ENCODE data around the gene PRR27.

PRR27 gene

DNA sequence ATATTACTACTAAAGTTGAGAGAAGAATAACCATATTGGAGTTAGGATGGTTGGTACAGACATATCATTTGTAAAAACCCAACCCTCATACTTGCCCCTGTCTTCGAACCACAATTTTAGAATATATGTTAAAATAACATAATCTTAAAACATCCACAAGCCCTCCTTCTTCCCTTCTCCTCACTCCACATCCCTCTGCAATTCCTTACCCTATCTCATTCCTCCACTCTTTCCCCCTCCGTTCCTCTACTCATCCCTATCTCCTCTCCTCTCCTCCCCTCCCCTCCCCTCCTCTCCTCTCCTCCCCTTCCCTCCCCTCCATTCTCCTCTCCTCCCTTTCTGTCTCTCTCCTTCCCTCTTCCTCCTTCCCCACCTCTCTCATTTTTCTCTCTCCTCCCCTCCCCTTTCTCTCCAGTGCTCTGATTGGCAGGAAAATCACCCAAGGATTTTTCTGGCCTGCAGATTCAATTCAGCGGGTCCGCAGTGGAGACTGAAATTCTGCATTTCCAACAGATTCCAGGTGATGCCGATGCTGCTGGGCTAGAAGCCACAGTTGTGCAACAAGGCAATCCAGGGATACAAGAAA lies 24.1 kb downstream of the PRR27 start:
- Histone ChIP-seq H4K20me1 (no peaks in the 10 kb centered on the region), H3K9me3 (no peaks in the 10 kb centered on the region), H3K4me1 (no peaks in the 10 kb centered on the region), H3K9ac (no peak overlapping the region), H3K27me3 (no peaks in the 10 kb centered on the region), H3K36me3 (no peaks in the 10 kb centered on the region), H3K4me2 (no peak overlapping the region), H3K4me3 (no peak overlapping the region), H3K27ac (no peak overlapping the region)
- no peak for TF ChIP-seq Cebpa-rat (IDR thresholded peaks at IDR 0.05)

DNA sequence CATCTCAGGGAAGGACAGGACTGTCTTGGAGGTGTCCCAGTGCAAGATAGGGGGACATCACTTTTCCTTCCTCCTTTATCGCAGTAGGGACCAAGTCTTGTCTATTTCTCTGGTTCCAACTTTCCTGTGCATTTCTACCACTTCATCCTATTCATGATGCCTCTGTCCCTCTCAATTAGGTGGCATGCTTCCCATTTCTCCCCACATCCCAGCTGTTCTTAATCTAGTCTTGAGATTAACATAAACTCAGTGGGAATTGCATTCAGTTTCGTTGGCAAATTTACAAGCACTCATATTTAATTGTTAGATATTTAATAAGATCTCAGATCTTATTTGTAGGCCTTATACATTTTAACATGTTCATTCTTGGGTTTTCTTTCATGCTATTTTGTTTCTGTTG lies 25.8 kb downstream of the PRR27 start:
- no peaks in the 10 kb centered on the region for H3K9me3 ChIP-seq
- no peak overlapping the region for H3K27ac ChIP-seq
- H4K20me1 ChIP-seq: no peaks in the 10 kb centered on the region
- H3K4me3 ChIP-seq: no peak overlapping the region
- H3K4me2 ChIP-seq: no peak overlapping the region
- no peaks in the 10 kb centered on the region for H3K4me1 ChIP-seq
- H3K36me3 ChIP-seq: no peaks in the 10 kb centered on the region
- H3K9ac ChIP-seq: no peak overlapping the region
- H3K27me3 ChIP-seq: no peaks in the 10 kb centered on the region
- TF ChIP-seq Cebpa-rat (IDR thresholded peaks at IDR 0.05): no peak

DNA sequence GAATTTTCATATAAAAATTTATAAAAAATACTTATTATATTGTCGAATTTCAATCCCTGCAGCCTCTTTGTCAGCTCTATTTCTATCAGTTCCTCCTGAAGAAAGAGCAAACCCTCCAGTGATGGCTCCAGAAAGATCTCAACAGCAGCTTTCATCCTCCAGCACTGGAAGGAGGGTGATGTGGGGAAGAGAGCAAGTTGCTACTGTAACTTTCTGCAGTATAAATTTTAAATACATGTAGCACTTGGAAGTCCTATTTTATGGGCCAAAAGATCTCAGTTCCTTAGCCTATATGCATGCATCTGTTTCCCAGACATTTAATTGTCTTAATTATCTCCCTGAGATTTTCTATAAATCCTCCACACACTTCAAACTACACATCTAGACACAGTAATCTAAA lies 27.8 kb downstream of the PRR27 start:
- no peak for TF ChIP-seq Cebpa-rat (IDR thresholded peaks at IDR 0.05)
- H3K4me1 ChIP-seq: no peaks in the 10 kb centered on the region
- H3K4me3 ChIP-seq: no peak overlapping the region
- H3K9ac ChIP-seq: no peak overlapping the region
- H3K27ac ChIP-seq: no peak overlapping the region
- no peaks in the 10 kb centered on the region for H4K20me1 ChIP-seq
- no peak overlapping the region for H3K4me2 ChIP-seq
- no peaks in the 10 kb centered on the region for H3K36me3 ChIP-seq
- H3K27me3 ChIP-seq: no peaks in the 10 kb centered on the region
- H3K9me3 ChIP-seq: no peaks in the 10 kb centered on the region

DNA sequence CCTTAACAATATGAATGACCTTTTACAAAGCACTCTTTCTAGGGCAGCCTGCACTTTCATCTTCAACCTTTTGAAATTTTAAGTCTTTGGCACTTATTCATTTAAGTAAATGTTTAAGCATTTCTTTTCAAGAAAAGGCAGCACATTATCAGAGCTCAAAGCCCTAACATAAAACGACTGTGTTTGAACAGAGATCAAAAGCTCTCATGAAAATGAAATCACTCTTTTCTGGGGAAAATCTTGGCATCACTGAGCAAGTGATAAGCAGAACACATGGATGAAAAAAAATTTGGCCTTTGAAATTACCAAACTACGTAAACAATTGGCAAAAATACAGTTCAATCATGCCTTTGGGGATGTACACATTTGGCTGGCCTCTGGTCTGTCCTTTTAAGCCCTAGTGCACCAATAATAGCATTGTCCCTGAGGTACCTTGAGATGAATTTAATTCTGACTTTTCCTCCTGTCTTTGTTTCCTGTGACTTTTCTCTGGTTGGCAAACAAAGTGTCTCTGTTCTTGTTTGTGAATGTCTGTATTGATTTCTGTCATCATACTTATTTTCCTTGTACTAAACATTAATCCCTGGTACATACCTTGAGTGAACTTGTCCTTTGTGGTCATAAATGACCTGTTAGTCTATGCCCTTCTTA lies 28.6 kb downstream of the PRR27 start:
- Histone ChIP-seq H3K9ac (no peak overlapping the region), H3K27ac (no peak overlapping the region), H3K9me3 (no peaks in the 10 kb centered on the region), H3K27me3 (no peaks in the 10 kb centered on the region), H3K4me3 (no peak overlapping the region), H3K4me1 (no peaks in the 10 kb centered on the region), H3K4me2 (no peak overlapping the region), H4K20me1 (no peaks in the 10 kb centered on the region), H3K36me3 (no peaks in the 10 kb centered on the region)
- TF ChIP-seq Cebpa-rat (IDR thresholded peaks at IDR 0.05): no peak

DNA sequence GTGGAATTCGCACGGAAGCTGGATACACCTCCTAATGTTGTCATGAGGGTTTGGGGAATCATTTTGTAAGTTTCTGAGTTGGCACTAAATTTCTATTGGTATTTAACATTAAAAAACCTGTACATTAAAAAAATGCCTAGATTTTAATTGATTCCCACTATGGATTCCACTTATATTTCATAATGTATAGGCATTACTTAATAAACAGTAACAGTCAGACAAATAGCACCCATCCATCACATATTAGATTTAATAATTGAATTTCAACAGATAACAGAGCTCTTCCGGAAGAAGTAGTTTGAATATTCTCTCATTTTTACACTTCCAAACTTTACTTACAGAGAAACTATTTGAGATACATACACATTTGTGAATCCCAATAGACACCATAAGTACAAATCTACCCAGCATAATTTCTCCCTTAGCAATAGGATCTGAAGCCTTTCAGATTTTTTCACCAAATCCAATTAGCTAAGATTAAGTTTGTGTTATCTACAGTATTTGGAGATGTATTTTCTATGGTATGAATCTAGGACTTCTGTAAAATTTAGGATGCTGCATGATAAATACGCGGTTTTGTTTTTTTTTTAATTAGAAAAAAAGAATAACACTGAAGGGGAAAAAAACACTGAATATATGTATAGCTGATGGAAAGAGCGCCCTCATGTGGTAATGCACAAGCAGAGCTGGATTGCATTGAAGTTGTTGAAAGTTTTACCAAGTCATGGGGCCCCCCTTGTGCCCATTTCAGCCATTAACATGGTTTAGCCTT lies 29.3 kb downstream of the PRR27 start:
- Histone ChIP-seq H3K4me1 (no peaks in the 10 kb centered on the region), H3K36me3 (no peaks in the 10 kb centered on the region)
- TF ChIP-seq Cebpa-rat (IDR thresholded peaks at IDR 0.05): no peak

DNA sequence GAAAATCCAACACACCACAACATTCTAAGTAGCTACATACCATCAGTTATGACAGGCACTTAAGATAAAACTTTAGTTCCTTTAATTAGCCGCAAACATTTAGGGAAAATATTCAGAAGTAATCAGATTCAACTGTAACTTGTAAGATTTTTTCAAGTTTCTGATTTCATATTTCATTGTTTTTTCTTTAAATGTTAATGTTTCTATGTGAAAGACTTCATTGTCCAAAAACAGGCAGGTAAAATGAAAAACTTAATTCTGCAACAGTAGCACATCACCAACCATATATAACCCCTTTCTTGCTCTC lies 29.9 kb downstream of the PRR27 start:
- Histone ChIP-seq H3K9me3 (no peaks in the 10 kb centered on the region), H3K4me2 (no peak overlapping the region), H4K20me1 (no peaks in the 10 kb centered on the region), H3K9ac (no peak overlapping the region), H3K36me3 (no peaks in the 10 kb centered on the region), H3K4me1 (no peaks in the 10 kb centered on the region), H3K27ac (no peak overlapping the region), H3K27me3 (no peaks in the 10 kb centered on the region), H3K4me3 (no peak overlapping the region)
- TF ChIP-seq Cebpa-rat (IDR thresholded peaks at IDR 0.05): no peak

More for the DNA sequence above, 29.3 kb downstream of the PRR27 start:
- Histone ChIP-seq H3K9me3 (no peaks in the 10 kb centered on the region), H3K4me2 (no peak overlapping the region), H3K9ac (no peak overlapping the region), H4K20me1 (no peaks in the 10 kb centered on the region), H3K27ac (no peak overlapping the region), H3K27me3 (no peaks in the 10 kb centered on the region), H3K4me3 (no peak overlapping the region)

DNA sequence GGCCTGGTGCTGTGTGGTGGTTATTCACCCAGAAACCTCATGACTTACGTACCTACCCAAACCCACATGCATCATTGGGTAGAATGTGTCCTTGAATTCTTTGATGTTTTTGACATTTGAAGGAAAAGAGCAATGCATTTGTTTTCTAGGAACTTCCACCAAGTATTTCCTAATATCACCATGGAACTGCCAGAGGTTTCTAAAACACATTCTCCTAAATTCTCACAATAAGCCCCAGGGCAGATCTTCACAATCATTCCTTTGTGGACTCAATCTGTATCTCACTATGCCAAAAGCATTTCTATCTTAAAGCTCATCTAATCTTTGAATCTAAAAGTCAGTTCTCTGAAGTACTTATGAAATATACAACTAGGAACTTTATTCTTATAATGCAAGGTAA lies 33.2 kb downstream of the PRR27 start:
- H4K20me1 ChIP-seq: no peaks in the 10 kb centered on the region
- no peak overlapping the region for H3K4me2 ChIP-seq
- no peaks in the 10 kb centered on the region for H3K27me3 ChIP-seq
- no peak overlapping the region for H3K9ac ChIP-seq
- no peak overlapping the region for H3K27ac ChIP-seq
- no peaks in the 10 kb centered on the region for H3K4me1 ChIP-seq
- no peaks in the 10 kb centered on the region for H3K36me3 ChIP-seq
- no peaks in the 10 kb centered on the region for H3K9me3 ChIP-seq
- TF ChIP-seq Cebpa-rat (IDR thresholded peaks at IDR 0.05): no peak
- no peak overlapping the region for H3K4me3 ChIP-seq

DNA sequence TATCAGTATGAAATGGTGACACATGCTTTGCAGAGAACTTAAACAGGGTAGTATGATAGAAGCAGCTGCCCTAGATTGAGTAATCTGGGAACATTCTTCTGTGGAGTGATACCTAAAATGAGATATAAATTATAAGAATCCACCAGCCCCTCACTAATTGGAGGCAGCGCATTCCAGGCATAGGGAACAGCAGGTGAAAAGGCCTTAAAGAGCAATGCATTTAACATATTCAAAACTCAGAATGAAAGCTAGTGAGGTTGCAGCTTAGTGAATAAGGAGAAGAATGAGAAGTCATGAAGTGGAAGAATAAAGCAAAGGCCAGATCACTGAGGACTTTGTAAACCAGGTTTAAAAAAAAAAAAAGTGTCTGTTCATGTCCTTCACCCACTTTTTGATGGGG lies 36.5 kb downstream of the PRR27 start:
- Histone ChIP-seq H3K4me3 (no peak overlapping the region), H3K27me3 (no peaks in the 10 kb centered on the region), H3K36me3 (no peaks in the 10 kb centered on the region), H3K9ac (no peak overlapping the region), H3K4me2 (no peak overlapping the region), H3K9me3 (no peaks in the 10 kb centered on the region), H4K20me1 (no peaks in the 10 kb centered on the region), H3K4me1 (no peaks in the 10 kb centered on the region), H3K27ac (no peak overlapping the region)
- no peak for TF ChIP-seq Cebpa-rat (IDR thresholded peaks at IDR 0.05)

DNA sequence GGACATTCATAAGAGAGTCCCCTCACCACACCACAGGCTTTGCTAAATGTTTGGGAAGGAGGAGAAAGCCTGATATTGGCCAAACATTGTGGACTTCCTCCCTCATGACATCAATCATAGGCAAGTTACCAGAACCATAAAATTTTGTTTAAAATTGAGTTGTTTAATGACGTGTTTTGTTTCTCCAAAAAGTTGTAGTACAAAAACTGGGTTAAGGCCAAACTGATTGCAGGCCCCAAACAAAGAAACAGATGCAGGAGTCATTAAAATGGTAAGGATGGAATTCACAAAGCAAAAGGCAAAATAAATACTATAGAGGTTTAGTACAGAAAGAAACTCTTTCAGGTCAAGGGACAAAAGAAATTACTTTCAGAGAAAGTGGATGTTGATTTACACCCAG lies 37.6 kb downstream of the PRR27 start:
- H3K4me3 ChIP-seq: no peak overlapping the region
- no peak overlapping the region for H3K4me2 ChIP-seq
- no peaks in the 10 kb centered on the region for H3K36me3 ChIP-seq
- H3K9me3 ChIP-seq: no peaks in the 10 kb centered on the region
- no peaks in the 10 kb centered on the region for H3K27me3 ChIP-seq
- H3K27ac ChIP-seq: no peak overlapping the region
- no peak for TF ChIP-seq Cebpa-rat (IDR thresholded peaks at IDR 0.05)
- no peak overlapping the region for H3K9ac ChIP-seq
- H3K4me1 ChIP-seq: no peaks in the 10 kb centered on the region
- no peaks in the 10 kb centered on the region for H4K20me1 ChIP-seq

DNA sequence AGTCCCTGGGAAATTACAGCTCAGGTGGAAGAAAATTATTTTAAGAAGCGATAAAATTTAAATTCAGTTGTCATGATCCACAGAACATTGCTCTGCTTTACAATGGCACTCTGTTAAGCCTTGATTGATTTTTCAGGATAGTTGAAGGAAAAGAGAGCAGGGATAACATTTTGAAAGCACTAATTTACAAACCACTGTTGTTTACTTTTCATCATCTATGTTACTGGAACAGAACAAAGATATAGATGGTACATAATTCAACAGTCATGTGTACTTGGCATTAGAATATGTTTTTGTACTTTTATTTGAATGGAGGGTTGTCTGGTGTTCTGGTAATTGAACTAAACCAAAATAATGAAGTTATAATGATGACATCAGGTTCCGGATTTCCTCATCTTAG lies 38.9 kb downstream of the PRR27 start:
- no peak overlapping the region for H3K27ac ChIP-seq
- H3K9ac ChIP-seq: no peak overlapping the region
- no peaks in the 10 kb centered on the region for H3K36me3 ChIP-seq
- H3K4me1 ChIP-seq: no peaks in the 10 kb centered on the region
- H3K27me3 ChIP-seq: no peaks in the 10 kb centered on the region
- no peaks in the 10 kb centered on the region for H3K9me3 ChIP-seq
- no peak overlapping the region for H3K4me2 ChIP-seq
- no peak overlapping the region for H3K4me3 ChIP-seq
- H4K20me1 ChIP-seq: no peaks in the 10 kb centered on the region
- no peak for TF ChIP-seq Cebpa-rat (IDR thresholded peaks at IDR 0.05)
